Tibial artery (tissue), 4 donors: ENCODE measurements around the gene AHCYL2.
"Not testable (repeated sequence)": the region's sequence is repeated elsewhere in the genome, so short reads cannot be mapped to it uniquely, and the experiment has no call there.

Experiments
- DNase-seq, 2 donors: peaks; one replicate each; pipeline ENCODE4 v3.0.0-alpha.2; 2019
- H3K27ac ChIP-seq, 2 donors: fragments of 200-600 bp; sonication (generic) in 1 of 2; 1 replicate in 1 of 2; 2 replicates in 1 of 2; pipeline ENCODE4 v1.5.1; 2018 to 2019; ENCODE audit warnings: mild to moderate bottlenecking in 1 of 2
- H3K27me3 ChIP-seq, 2 donors: fragments of 200-600 bp; sonication (generic) in 1 of 2; one replicate each; pipeline versions ENCODE4 v1.5.1 to v1.6.0; 2016 to 2019
- H3K36me3 ChIP-seq, 3 donors: fragments of 200-600 bp; sonication (generic) in 2 of 3; one replicate each; pipeline ENCODE4 v1.5.1; 2016 to 2019; ENCODE audit warnings: mild to moderate bottlenecking in 2 of 3
- H3K4me1 ChIP-seq, 4 donors: fragments of 200-600 bp; sonication (generic) in 2 of 4; 1 replicate in 3 of 4; 2 replicates in 1 of 4; pipeline ENCODE4 v1.5.1; 2016 to 2019
- H3K4me3 ChIP-seq, 2 donors: fragments of 200-600 bp; sonication (generic) in 1 of 2; 1 replicate in 1 of 2; 2 replicates in 1 of 2; pipeline ENCODE4 v1.5.1; 2018 to 2019; ENCODE audit warnings: mild to moderate bottlenecking in 2 of 2
- H3K9me3 ChIP-seq, 3 donors: fragments of 200-600 bp; sonication (generic) in 1 of 3; one replicate each; pipeline ENCODE4 v1.5.1; 2016 to 2019
- intact Hi-C: fragments of 100-400 bp; cut with DNase I; formaldehyde crosslinking; loops from one replicate; pipeline ENCODE4 v1.15.0; 2023; ENCODE audit warnings: low total_unique reads
- TF ChIP-seq, protein P1 (sequence below), 2 experiments: fragments of 200-600 bp in 1 of 2; fragments of 450-650 bp in 1 of 2; IDR thresholded peaks; one replicate each; pipeline ENCODE4 v1.5.1; 2017 to 2019; ENCODE audit warnings: antibody characterized with exemption in 2 of 2, mild to moderate bottlenecking in 1 of 2, moderate library complexity in 1 of 2

AHCYL2 gene

GRCh38 chr7:129438839-129439651 is 214.2 kb downstream of the AHCYL2 start:
- Histone ChIP-seq H3K27me3 (peaks cover 0 to 3% of the 10 kb centered on the region in 2 donors), H3K4me3 (no peak overlapping the region), H3K4me1 (peaks cover 0 to 8% (median 6%) of the 10 kb centered on the region in 4 donors), H3K27ac (no peak overlapping the region), H3K9me3 (no peaks in the 10 kb centered on the region), H3K36me3 (no peaks in the 10 kb centered on the region)
- intact Hi-C loops: no loop called here
- DNase-seq: no peak
- TF ChIP-seq, protein P1, sequence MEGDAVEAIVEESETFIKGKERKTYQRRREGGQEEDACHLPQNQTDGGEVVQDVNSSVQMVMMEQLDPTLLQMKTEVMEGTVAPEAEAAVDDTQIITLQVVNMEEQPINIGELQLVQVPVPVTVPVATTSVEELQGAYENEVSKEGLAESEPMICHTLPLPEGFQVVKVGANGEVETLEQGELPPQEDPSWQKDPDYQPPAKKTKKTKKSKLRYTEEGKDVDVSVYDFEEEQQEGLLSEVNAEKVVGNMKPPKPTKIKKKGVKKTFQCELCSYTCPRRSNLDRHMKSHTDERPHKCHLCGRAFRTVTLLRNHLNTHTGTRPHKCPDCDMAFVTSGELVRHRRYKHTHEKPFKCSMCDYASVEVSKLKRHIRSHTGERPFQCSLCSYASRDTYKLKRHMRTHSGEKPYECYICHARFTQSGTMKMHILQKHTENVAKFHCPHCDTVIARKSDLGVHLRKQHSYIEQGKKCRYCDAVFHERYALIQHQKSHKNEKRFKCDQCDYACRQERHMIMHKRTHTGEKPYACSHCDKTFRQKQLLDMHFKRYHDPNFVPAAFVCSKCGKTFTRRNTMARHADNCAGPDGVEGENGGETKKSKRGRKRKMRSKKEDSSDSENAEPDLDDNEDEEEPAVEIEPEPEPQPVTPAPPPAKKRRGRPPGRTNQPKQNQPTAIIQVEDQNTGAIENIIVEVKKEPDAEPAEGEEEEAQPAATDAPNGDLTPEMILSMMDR (IDR thresholded peaks at IDR 0.05): no peak

- no peaks in the 10 kb centered on the region for H3K9me3 ChIP-seq
Observed at GRCh38 chr7:129439963-129440625, 215.3 kb downstream of the AHCYL2 start.

GRCh38 chr7:129443612-129444011 is 218.8 kb downstream of the AHCYL2 start:
- Histone ChIP-seq H3K27ac (no peak overlapping the region), H3K4me3 (no peak overlapping the region), H3K36me3 (no peaks in the 10 kb centered on the region), H3K4me1 (no peaks in the 10 kb centered on the region), H3K9me3 (peaks cover 0 to 9% (median 0%) of the 10 kb centered on the region in 3 donors), H3K27me3 (no peaks in the 10 kb centered on the region)
- no peak for DNase-seq
- TF ChIP-seq, protein P1 (IDR thresholded peaks at IDR 0.05): no peak
- intact Hi-C loops: no loop called here

More at GRCh38 chr7:129439963-129440625, 215.3 kb downstream of the AHCYL2 start:
- Histone ChIP-seq H3K4me3 (no peak overlapping the region), H3K27me3 (no peaks in the 10 kb centered on the region), H3K4me1 (peaks cover 0 to 2% (median under 1%) of the 10 kb centered on the region in 4 donors), H3K27ac (no peak overlapping the region), H3K36me3 (no peaks in the 10 kb centered on the region)
- intact Hi-C loops: no loop called here
- TF ChIP-seq, protein P1 (IDR thresholded peaks at IDR 0.05): no peak
- no peak for DNase-seq

GRCh38 chr7:129444776-129445175 is 219.9 kb downstream of the AHCYL2 start:
- intact Hi-C loops, H3K4me3 ChIP-seq, H3K36me3 ChIP-seq, DNase-seq, H3K27me3 ChIP-seq, H3K27ac ChIP-seq, H3K4me1 ChIP-seq: not testable (repeated sequence)
- peaks cover 0 to 17% (median 0%) of the 10 kb centered on the region in 3 donors for H3K9me3 ChIP-seq

DNA sequence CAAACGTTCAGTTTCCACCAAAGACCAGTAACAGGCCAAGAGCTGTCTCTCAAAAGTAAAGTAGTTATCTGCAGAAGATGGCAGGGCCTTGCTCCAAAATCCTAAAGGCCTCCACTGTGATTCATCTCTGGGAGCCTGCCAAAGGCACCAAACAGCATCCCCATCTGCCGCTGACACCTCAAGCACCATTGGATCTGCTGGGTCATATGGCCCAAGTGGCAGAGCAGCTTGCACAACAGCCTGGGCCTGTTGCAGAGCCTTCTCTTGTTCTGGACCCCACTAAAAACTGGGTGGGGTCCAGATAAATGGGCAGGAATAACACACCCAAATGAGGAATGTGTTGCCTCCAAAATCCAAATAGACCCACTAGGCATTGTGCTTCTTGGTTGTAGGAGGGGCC is 222.1 kb downstream of the AHCYL2 start:
- H3K27me3 ChIP-seq, intact Hi-C loops, H3K27ac ChIP-seq, DNase-seq, H3K4me3 ChIP-seq, H3K36me3 ChIP-seq, H3K4me1 ChIP-seq: not testable (repeated sequence)
- H3K9me3 ChIP-seq: peaks cover 0 to 17% (median 0%) of the 10 kb centered on the region in 3 donors

DNA sequence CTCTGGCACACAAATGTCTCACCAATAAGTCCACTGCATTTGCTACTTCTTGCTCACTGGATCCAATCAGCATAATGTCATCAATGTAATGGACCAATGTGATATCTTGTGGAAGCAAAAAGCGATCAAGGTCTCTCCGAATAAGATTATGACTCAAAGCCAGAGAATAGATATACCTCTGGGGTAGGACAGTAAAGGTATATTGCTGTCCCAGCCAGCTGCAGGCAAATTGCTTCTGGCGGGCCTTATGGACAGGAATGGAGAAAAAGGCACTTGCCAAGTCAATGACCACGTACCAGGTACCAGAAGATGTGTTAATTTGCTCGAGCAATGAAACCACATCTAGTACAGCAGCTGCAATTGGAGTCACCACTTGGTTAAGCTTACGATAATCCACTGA is 222.6 kb downstream of the AHCYL2 start:
- intact Hi-C loops, H3K27me3 ChIP-seq, H3K4me1 ChIP-seq, H3K36me3 ChIP-seq, DNase-seq, H3K27ac ChIP-seq, H3K4me3 ChIP-seq: not testable (repeated sequence)
- H3K9me3 ChIP-seq: peaks cover 0 to 17% (median 0%) of the 10 kb centered on the region in 3 donors

GRCh38 chr7:129448608-129449007 is 223.8 kb downstream of the AHCYL2 start:
- H3K4me3 ChIP-seq, H3K27me3 ChIP-seq, intact Hi-C loops, DNase-seq, H3K36me3 ChIP-seq, H3K27ac ChIP-seq, H3K4me1 ChIP-seq: not testable (repeated sequence)
- H3K9me3 ChIP-seq: peaks cover 0 to 17% (median 0%) of the 10 kb centered on the region in 3 donors
